NOMO-1 treated with DMSO at 0.1 percent for 48 hours (cell line): ENCODE data around the gene PTPN1.

Source experiments
- DNase-seq: peaks from one replicate; lab custom pipeline; 2025; ENCODE audit not compliant: unreplicated experiment; lab: John Stamatoyannopoulos, UW

PTPN1 gene

DNA sequence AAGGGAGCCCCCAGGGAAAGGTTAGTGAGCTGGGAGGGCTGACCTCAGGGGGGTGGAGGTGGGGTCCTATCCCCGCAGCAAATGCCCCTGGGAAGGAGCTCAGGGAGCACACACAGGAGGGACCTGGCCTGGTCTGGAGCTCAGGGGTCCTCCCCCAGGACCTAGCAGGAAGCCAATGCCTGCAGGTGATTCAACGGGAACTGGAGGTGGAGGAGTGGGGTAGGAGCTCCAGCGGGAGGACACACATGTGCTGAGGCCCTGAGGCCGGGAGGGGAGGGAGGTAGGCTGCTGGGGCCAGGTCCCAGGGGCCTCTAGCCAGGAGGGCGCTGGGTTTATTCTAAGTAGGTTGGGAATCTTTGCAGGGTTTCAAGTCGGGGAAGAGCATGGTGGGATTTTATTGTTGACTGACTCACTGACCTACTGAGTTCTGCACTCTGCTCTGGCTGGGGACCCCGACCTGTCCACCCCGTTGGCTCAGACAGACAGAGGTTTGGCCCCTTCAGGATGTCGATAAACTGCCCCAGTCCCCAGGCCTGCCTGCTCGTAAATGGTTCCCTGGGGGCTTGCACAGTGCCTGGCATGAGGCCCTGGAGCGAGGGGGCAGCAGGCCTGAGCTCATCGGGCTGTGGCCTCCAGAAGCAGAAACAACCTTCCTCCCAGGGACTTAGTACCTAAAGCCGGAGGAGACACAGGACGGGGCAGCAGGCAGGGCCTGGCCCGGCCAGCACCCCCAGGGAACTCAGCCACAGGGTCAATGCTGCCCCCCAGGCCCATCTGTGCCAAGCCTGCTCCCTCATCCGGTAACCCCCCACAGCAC is 118.9 kb downstream of the PTPN1 start:
- no peak for DNase-seq

DNA sequence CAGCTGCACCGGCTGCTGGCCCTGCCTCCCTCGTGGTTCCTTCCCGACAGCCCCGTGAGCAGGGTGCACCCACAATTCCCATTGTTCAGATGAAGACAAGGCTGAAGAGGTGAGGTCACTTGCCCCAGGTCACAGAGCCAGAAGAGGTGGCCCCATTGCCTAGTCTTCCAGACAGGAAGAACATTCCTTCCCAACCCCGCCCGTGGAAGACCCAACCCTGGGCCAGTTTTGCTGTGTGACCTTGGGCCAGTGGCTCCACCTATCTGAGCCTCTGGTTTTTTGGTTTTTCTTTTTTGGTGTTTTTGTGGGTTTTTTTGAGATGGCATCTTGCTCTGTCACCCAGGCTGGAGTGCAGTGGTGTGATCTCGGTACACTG is 119.5 kb downstream of the PTPN1 start:
- no peak for DNase-seq

GRCh38 chr20:50630578-50631263 is 120.5 kb downstream of the PTPN1 start:
- no peak for DNase-seq

GRCh38 chr20:50632236-50632635 is 122.1 kb downstream of the PTPN1 start:
- no peak for DNase-seq

GRCh38 chr20:50632701-50633100 is 122.5 kb downstream of the PTPN1 start:
- DNase-seq = no peak

GRCh38 chr20:50633361-50633760 is 123.2 kb downstream of the PTPN1 start:
- no peak for DNase-seq

- DNase-seq = no peak
These were observed 124.0 kb downstream of the PTPN1 start for GRCh38 chr20:50634191-50634590.
